Activated CD4-positive, alpha-beta T cell treated with anti-CD3 and anti-CD28 coated beads, Interleukin-2, amount 10 ng/mL, durations not matched to agents 7 days and 5 days (primary cell): ENCODE data around the gene SLC48A1. TPM values are rescaled to one million over a fixed set of nuclear protein-coding genes. Genes with fewer than 3 reads are reported as not detected.

Experiments
- CTCF ChIA-PET: fragments of 350-600 bp; sonication (Branson Sonifier 250); formaldehyde crosslinking; loops from one replicate; lab custom pipeline; 2021; ENCODE audit warnings: antibody characterized with exemption; lab: Charles Lee
- POLR2A ChIA-PET: fragments of 350-600 bp; sonication (Branson Sonifier 250); formaldehyde crosslinking; loops from one replicate; lab custom pipeline; 2021; ENCODE audit warnings: antibody characterized with exemption; lab: Charles Lee
- DNase-seq: peaks from one replicate; pipeline ENCODE4 v3.0.0-alpha.2; 2020
- H3K27ac Mint-ChIP-seq: one replicate; pipeline ENCODE4 v1.8.0; 2021; ENCODE audit warnings: mild to moderate bottlenecking, moderate library complexity, mixed read lengths
- H3K27me3 Mint-ChIP-seq: one replicate; pipeline ENCODE4 v1.8.0; 2021; ENCODE audit warnings: mixed read lengths
- H3K36me3 Mint-ChIP-seq: one replicate; pipeline ENCODE4 v1.8.0; 2021; ENCODE audit warnings: low read depth, mixed read lengths
- H3K4me1 Mint-ChIP-seq: one replicate; pipeline ENCODE4 v1.8.0; 2021; ENCODE audit warnings: mixed read lengths
- H3K4me3 Mint-ChIP-seq: one replicate; pipeline ENCODE4 v1.8.0; 2021; ENCODE audit warnings: mild to moderate bottlenecking, moderate library complexity, mixed read lengths
- H3K9me3 Mint-ChIP-seq: one replicate; pipeline ENCODE4 v1.8.0; 2021; ENCODE audit warnings: mixed read lengths
- total RNA-seq, 2 experiments: library from RNA; stranded (reverse); gene quantifications; one replicate each; pipeline ENCODE4 v1.2.3, GENCODE V29; 2021

The SLC48A1 gene
- total RNA-seq, 2 experiments from 2014 or later, result 7.9 to 9.1 TPM

DNA sequence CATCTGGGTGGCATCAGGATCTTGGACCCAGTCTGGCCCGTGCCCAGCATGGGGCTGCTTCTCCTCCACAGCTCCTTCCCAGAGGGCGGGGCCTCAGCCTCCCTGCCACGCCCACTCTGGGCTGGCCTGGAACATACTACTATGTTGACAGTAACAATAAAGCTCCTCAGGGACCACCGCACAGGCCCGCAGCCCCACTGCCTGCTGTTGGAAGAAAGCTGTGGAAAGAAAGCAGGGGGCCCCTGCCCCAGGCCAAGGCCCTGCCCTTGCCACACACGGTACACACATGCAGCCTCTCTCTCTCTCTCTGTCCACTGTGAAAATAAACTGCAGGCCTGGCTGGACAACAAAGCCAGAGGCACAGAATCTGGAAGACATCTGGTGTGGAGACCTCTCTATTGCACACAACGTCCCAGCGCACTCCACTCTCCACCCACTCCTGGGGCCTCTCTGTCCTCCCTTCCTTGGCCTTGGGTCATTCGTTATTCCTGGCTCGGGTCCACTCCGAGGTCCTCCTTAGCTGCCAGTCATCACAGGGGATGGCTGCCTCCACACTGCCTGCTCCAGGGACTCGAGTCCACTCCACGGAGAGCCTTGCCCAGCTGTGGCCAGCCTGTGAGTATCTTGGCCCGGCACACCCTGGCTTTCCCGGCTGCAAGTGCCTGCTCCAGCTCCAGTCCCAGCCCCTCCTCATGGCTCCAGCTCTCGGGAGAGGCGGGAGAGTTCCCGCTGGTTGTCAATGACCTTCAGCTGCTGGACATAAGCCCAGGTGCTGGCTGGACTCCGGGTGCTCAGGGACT is 36.0 kb upstream of the SLC48A1 start:
- Mint-ChIP-seq H3K4me3 (no peak overlapping the region), H3K36me3 (no peaks in the 10 kb centered on the region)

DNA sequence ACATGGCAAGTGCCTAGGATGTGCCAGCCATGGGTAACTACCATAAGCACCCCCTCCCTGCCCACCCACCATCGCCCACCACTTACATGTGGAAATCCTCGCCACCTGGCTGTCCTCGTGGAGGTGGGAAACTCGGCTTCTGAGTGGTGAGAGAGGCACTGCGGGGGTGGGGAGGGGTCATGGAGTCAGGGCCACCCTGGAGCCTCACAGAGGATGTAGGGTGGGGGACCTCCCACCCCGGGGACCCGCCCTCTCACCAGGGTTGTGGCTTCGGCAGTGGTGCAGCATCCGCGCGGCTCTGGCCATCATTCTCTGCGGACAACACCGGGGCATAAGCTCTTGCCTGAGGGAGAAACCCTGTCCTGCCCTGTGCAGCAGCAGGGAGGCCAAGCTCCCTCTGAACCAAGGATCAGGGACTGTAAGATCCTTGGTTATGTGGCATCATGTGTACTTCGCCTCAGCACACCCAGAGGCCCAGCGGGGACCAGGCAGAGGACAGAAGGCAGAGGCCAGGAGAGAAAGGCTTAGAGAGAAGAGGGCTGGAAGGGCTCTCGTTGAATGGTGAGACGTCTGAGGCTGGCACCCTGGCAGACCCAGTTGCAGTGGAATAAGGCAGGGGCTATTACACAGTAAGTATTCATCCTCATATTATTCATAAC is 35.0 kb upstream of the SLC48A1 start:
- H3K4me1 Mint-ChIP-seq, result peaks cover 17% of the 10 kb centered on the region
- CTCF ChIA-PET, result no interaction called here
- H3K36me3 Mint-ChIP-seq, result no peaks in the 10 kb centered on the region
- no peak overlapping the region for H3K4me3 Mint-ChIP-seq
- no peaks in the 10 kb centered on the region for H3K9me3 Mint-ChIP-seq
- DNase-seq, result no peak
- POLR2A ChIA-PET, result no interaction called here
- no peaks in the 10 kb centered on the region for H3K27me3 Mint-ChIP-seq
- no peak overlapping the region for H3K27ac Mint-ChIP-seq

More for the DNA sequence above, 36.0 kb upstream of the SLC48A1 start:
- H3K27me3 Mint-ChIP-seq, result no peaks in the 10 kb centered on the region
- H3K4me1 Mint-ChIP-seq, result peaks cover 13% of the 10 kb centered on the region
- ChIA-PET CTCF (interaction anchor here (0.9 to 2.1 kb wide), 10 partner anchors 10 to 104 kb away, joined by 3 to 8 read pairs (median 4); no protein-coding TSS in a partner anchor), POLR2A (no interaction called here)
- no peak overlapping the region for H3K27ac Mint-ChIP-seq
- no peak for DNase-seq
- H3K9me3 Mint-ChIP-seq, result no peaks in the 10 kb centered on the region

DNA sequence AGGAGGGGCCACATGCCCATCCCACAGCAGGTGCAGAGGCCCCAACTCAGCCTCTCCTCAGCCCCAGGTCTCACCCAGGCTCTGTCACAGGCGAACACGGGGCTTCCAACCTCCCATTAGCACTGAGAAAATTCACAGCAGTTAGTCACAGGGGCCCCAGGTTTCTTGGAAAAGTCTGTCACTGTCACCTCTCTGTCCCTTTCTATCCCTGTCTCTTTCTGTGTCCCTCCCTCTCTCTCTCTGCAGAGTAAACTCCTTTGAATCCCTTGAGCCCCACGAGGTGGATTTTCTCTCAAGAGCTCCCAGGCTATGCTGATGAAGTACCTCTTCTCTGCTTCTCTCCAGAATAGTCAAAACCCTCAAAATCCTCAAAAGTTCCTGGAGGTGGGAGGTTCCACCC is 33.7 kb upstream of the SLC48A1 start:
- no peak for DNase-seq
- Mint-ChIP-seq H3K9me3 (no peaks in the 10 kb centered on the region), H3K27me3 (peaks cover 4% of the 10 kb centered on the region), H3K4me3 (no peak overlapping the region), H3K4me1 (peaks cover 17% of the 10 kb centered on the region), H3K27ac (no peak overlapping the region), H3K36me3 (no peaks in the 10 kb centered on the region)
- CTCF ChIA-PET, result interaction anchor here (5.2 to 6.8 kb wide), 4 partner anchors 15 to 94 kb away, joined by 36 to 124 read pairs (median 38); partner anchors contain the start of gene ENDOU
- POLR2A ChIA-PET, result no interaction called here

DNA sequence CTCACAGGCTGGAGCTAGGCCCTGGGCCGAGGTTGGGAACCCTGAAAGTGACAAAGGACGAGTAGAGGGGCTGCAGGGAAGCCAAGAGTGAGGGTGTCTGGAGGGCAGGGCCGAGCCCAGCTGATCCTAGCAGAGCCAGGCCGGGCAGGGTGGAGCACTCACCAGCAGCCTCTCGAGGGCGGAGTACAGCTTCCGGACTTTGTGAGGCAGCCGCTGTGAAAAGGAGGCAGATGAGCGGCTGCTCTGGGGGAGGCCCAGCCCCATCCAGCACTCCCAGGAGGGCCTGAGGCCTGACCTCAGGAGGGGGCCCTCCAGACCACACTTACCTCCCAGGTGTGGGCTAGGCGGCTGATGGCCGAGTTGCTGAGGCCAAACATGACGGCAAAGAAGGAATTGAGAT is 33.1 kb upstream of the SLC48A1 start:
- no peaks in the 10 kb centered on the region for H3K36me3 Mint-ChIP-seq
- no peaks in the 10 kb centered on the region for H3K9me3 Mint-ChIP-seq
- H3K27ac Mint-ChIP-seq, result no peak overlapping the region
- peaks cover 8% of the 10 kb centered on the region for H3K27me3 Mint-ChIP-seq
- CTCF ChIA-PET, result interaction anchor here (1.0 to 9.8 kb wide), 9 partner anchors 9 to 120 kb away, joined by 3 to 162 read pairs (median 36); partner anchors contain the start of genes ENDOU and RAPGEF3
- no peak overlapping the region for H3K4me3 Mint-ChIP-seq
- no peak for DNase-seq
- POLR2A ChIA-PET, result interaction anchor here (0.6 kb wide), 1 partner anchor 108 kb away, joined by 3 read pairs; no protein-coding TSS in a partner anchor
- H3K4me1 Mint-ChIP-seq, result peaks cover 17% of the 10 kb centered on the region

DNA sequence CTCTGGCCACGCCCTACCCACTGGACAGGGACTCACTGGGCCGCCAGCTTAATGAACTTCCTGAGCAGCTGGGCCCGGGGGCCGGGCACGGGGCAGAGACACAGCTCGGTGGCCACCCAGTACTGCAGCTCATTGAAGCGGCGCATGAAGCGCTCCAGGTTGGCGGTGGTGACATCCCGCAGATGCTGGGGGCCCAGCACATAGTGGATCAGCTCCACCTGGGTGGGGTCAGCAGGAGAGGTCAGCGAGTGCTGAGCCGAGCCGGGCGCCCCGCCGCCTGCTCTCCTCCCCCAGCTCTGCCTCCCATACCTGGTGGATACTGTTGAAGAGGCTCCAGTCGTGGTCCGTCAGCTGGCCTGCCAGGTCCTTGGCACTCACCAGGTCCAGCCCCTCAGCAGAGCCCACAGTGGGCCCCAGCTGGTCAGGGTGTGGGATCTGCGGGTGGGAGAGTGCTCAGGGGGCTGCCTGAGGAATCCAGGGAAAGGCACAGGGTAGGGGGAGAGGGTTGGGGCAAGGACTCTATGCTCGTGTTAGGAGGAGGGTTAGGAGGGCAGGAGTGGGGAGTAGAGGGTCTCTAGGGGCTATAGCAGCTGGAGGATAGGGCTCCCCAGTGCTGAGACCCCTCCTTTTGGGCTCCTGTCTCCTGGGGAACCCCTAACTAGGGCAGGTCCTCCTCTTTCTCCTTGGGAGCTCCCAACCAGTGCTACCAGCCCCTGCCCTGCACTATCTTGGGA is 32.3 kb upstream of the SLC48A1 start:
- Mint-ChIP-seq H3K36me3 (no peaks in the 10 kb centered on the region), H3K27ac (no peak overlapping the region), H3K27me3 (peaks cover 8% of the 10 kb centered on the region), H3K9me3 (no peaks in the 10 kb centered on the region), H3K4me1 (peaks cover 17% of the 10 kb centered on the region), H3K4me3 (peak overlapping the region; percentile 8)
- ChIA-PET CTCF (interaction anchor here (0.8 to 9.8 kb wide), 22 partner anchors 8 to 417 kb away, joined by 3 to 162 read pairs (median 8); partner anchors contain the start of genes ASB8, ENDOU and RAPGEF3), POLR2A (interaction anchor here (0.6 to 1.1 kb wide), 2 partner anchors 100 to 107 kb away, joined by 3 to 4 read pairs; no protein-coding TSS in a partner anchor)
- DNase-seq, result no peak

DNA sequence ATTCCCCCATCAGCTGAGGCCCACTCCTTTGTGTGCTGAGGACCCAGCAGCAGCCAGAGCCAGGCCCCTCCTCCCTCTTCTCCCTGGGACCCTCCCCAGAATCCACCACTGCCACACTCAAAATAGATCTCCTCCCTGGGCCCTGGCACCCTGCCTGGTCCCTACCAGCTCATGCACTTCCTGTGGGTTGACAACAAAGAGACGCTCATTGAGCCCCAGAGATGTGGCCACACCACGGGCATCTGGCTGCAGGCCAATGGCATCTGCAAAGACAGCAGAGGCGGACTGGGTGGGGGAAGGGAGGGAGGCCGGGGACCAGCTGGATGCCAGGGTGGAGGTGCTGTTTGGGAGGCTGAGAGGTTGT is 31.7 kb upstream of the SLC48A1 start:
- ChIA-PET POLR2A (interaction anchor here (1.1 kb wide), 1 partner anchor 100 kb away, joined by 4 read pairs; no protein-coding TSS in a partner anchor), CTCF (interaction anchor here (0.7 to 9.8 kb wide), 27 partner anchors 8 to 416 kb away, joined by 3 to 162 read pairs (median 6); partner anchors contain the start of genes ASB8, ENDOU and RAPGEF3)
- DNase-seq, result peak; percentile 61
- Mint-ChIP-seq H3K36me3 (no peaks in the 10 kb centered on the region), H3K4me1 (peaks cover 17% of the 10 kb centered on the region), H3K9me3 (no peaks in the 10 kb centered on the region), H3K4me3 (peak overlapping the region; percentile 8), H3K27ac (no peak overlapping the region), H3K27me3 (peaks cover 8% of the 10 kb centered on the region)

DNA sequence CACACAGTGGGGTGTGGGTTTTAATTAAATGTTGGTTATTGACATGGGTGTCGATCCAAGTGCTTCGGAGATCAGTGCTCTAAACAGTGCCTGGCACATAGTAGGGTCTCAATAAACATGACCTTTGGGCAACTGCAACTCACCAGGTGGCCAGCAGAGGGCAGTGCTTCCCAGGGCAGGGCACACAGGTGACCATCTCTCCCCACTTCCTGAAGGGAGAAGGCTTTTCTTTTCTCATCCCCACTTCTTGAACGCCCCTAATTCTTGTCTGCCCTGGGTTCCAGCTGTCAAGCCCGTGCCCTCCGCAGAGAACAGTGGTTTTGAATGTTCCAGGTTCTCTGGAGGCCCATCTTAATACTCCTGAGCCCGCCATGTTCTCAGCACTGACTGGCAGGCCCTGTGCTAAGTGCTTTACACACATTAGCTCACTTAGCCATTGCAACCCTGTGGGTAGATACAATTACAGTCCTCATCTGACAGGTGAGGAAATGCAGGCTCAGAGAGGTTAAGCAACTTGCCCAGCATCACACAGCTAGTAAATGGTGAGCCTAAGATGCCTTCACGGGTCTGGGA is 30.7 kb upstream of the SLC48A1 start:
- ChIA-PET CTCF (interaction anchor here (0.7 to 9.8 kb wide), 31 partner anchors 9 to 455 kb away, joined by 3 to 162 read pairs (median 6); partner anchors contain the start of genes ASB8, ENDOU and RAPGEF3), POLR2A (no interaction called here)
- H3K4me1 Mint-ChIP-seq, result peaks cover 17% of the 10 kb centered on the region
- H3K36me3 Mint-ChIP-seq, result no peaks in the 10 kb centered on the region
- H3K4me3 Mint-ChIP-seq, result no peak overlapping the region
- peak; percentile 80 for DNase-seq
- H3K27me3 Mint-ChIP-seq, result peaks cover 8% of the 10 kb centered on the region
- no peaks in the 10 kb centered on the region for H3K9me3 Mint-ChIP-seq
- H3K27ac Mint-ChIP-seq, result no peak overlapping the region

DNA sequence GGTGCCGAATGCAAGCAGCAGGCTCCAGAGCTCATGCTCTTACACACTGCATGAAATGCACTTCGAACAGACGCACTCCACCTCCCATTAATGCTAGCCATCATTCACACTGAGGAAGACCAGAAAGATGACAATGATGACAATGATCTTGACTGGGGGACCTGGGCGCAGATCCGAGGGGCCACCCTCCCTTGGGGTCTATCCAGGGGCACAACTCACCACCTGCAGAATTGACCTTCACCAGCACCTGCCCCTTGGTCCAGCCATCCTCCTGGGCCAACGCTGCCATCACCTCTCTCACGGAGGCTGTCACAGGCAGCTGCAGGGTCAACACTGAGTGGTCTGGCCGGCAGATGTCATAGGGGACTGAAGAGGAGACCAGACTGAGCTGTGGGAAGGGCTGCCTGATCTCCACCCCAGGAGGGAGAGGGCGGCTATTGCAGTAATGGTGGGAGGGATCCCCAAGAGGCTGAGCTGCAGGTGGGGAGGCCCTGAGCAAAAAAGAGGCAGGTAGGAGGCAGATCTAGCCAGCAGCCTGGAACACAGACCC is 29.7 kb upstream of the SLC48A1 start:
- Mint-ChIP-seq H3K27ac (no peak overlapping the region), H3K36me3 (no peaks in the 10 kb centered on the region), H3K4me1 (peaks cover 17% of the 10 kb centered on the region), H3K27me3 (peaks cover 8% of the 10 kb centered on the region), H3K4me3 (no peak overlapping the region), H3K9me3 (no peaks in the 10 kb centered on the region)
- no peak for DNase-seq
- POLR2A ChIA-PET, result no interaction called here
- CTCF ChIA-PET, result interaction anchor here (0.7 to 9.8 kb wide), 23 partner anchors 9 to 454 kb away, joined by 3 to 162 read pairs (median 9); partner anchors contain the start of genes ENDOU and RAPGEF3

DNA sequence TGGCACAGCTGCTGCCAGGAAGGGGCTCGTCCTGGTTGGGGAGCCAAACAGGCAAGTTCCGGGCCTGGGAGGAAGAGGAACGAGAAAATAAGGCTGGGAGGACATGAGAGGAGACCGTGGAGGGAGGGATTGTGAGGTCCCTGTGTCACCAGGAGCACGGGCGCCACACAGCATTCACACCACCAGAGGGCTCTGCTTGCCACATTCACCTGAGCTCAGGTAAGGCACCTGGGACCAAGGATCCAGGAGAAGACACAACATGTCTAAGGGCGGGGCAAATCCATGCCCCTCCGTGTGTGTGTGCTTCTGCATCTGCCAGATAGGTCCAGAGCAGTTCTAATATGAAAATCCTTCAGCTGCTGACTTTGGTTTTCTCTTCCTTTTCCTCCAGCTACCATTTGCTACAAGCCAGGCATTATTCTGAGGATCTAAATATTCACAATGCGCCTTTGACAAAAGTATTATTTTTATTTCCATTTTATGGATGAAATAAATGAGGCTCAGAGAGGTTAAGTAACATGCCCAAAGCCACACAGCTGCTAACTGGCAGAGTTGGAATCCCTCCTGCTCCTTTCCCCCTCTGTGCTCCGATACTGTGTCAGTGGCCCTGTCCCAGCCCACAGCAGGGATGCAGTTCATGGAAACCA is 28.9 kb upstream of the SLC48A1 start:
- ChIA-PET CTCF (interaction anchor here (0.8 to 9.8 kb wide), 17 partner anchors 8 to 126 kb away, joined by 3 to 162 read pairs (median 7); partner anchors contain the start of genes ENDOU and RAPGEF3), POLR2A (no interaction called here)
- no peak overlapping the region for H3K27ac Mint-ChIP-seq
- DNase-seq, result peak; percentile 60
- H3K27me3 Mint-ChIP-seq, result peaks cover 8% of the 10 kb centered on the region
- H3K36me3 Mint-ChIP-seq, result no peaks in the 10 kb centered on the region
- H3K4me3 Mint-ChIP-seq, result no peak overlapping the region
- peaks cover 17% of the 10 kb centered on the region for H3K4me1 Mint-ChIP-seq
- H3K9me3 Mint-ChIP-seq, result no peaks in the 10 kb centered on the region

DNA sequence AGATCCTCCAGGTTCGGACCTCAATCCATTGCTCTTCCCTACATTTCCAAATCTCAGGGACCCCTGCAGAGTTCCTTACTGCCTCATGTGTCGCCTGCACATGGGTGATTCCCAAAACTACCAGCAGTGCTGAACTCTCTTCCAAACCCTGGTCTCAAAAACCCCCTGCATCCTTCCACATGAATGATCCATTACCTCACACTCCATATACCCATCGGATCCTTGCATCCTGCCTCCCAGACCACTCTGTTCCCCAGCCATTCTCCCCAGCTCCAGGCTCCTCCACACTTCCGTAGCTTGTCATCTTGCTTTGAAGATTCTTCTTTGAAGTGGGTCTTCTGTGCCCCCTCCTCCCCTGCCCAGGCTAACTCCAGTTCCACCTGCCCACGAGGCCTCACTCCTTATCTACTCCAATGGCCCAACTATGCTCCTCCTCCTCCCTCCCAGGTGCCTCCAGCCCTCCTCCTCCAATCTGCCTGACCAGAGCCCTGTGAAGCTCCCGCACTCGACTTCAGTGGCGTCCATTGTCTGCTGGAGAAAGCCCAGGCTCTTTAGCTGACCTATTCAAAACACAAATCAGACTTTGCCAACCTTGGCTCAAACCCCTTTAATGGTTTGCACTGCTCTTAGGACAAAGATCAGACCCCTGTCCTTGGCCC is 28.1 kb upstream of the SLC48A1 start:
- Mint-ChIP-seq H3K9me3 (no peaks in the 10 kb centered on the region), H3K36me3 (no peaks in the 10 kb centered on the region), H3K27ac (no peak overlapping the region), H3K4me3 (no peak overlapping the region), H3K27me3 (peaks cover 8% of the 10 kb centered on the region), H3K4me1 (peaks cover 16% of the 10 kb centered on the region)
- ChIA-PET POLR2A (no interaction called here), CTCF (interaction anchor here (0.6 to 9.8 kb wide), 16 partner anchors 7 to 952 kb away, joined by 3 to 162 read pairs (median 7); partner anchors contain the start of genes ENDOU and RAPGEF3)
- DNase-seq, result no peak
